C4-2B (cell line): ENCODE results near the gene FBP1.

ENCODE experiments used
- CTCF ChIP-seq: fragments of 450-650 bp; conservative IDR thresholded peaks from 2 replicates; pipeline ENCODE4 v1.5.1; 2017; ENCODE audit warnings: mild to moderate bottlenecking
- ZFX ChIP-seq: fragments of 450-650 bp; IDR thresholded peaks from 2 replicates; pipeline ENCODE4 v1.6.1; 2017

DNA sequence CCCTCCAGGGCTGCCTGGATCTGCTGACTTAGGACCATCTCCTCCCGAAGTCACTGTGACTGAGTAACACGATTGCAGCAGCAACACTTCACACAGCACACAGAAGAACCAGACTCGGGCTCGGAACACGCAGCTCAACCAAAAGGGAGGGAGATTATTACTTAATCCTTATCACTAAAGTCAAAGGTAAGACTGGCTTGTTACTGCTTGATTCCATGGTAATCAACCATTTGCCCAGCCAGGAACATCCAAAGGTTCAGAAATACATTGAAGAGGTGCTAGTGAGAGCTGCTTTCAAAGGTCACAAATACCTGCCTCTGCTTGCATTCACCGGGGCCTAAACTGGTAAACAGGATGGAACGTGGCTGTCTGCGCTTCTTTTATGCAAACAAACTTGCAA is 7.7 kb downstream of the FBP1 start:
- TF ChIP-seq CTCF (no peak), ZFX (no peak)
